ENCODE results near the gene NCOA7.

Gene NCOA7

DNA sequence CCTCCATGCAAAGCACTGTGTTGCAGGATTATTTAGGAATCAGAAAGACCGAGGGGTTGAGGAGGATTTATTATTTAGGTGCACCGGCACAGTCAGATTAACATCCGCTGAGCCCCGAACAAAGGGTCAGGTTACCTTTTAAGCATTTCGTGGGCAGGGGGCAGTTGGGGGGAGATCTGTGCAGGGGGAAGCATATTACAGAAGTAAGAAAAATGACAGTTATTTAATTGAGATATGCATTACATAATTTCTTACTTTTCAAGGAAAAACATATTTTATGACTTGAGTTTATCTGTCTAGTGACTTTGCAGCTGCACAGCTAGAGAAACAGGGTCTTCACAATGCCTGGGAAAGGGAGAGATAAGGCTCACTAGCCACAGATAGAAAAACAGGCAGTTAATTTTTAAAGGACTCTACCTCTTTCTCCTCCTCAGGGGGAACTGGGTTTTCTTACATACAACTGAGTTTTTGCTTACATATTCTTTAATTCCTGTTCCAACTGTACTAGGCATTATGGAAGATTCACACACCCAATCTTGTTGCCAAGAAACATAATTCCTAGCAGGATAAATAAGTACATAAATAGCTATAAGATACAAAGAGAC, 164.1 kb downstream of the NCOA7 start:
- DNase-seq (ENCODE audit: low read depth in 1 of 2, low spot score in 1 of 2), result no peak
- Histone ChIP-seq H3K27me3 (ENCODE audit: insufficient read depth, poor library complexity, severe bottlenecking) (no peaks in the 10 kb centered on the region), H3K27ac (replicated peaks) (no peak overlapping the region), H3K4me3 (replicated peaks; ENCODE audit: insufficient read depth, low read length) (no peak overlapping the region)
- TF ChIP-seq, protein P1, sequence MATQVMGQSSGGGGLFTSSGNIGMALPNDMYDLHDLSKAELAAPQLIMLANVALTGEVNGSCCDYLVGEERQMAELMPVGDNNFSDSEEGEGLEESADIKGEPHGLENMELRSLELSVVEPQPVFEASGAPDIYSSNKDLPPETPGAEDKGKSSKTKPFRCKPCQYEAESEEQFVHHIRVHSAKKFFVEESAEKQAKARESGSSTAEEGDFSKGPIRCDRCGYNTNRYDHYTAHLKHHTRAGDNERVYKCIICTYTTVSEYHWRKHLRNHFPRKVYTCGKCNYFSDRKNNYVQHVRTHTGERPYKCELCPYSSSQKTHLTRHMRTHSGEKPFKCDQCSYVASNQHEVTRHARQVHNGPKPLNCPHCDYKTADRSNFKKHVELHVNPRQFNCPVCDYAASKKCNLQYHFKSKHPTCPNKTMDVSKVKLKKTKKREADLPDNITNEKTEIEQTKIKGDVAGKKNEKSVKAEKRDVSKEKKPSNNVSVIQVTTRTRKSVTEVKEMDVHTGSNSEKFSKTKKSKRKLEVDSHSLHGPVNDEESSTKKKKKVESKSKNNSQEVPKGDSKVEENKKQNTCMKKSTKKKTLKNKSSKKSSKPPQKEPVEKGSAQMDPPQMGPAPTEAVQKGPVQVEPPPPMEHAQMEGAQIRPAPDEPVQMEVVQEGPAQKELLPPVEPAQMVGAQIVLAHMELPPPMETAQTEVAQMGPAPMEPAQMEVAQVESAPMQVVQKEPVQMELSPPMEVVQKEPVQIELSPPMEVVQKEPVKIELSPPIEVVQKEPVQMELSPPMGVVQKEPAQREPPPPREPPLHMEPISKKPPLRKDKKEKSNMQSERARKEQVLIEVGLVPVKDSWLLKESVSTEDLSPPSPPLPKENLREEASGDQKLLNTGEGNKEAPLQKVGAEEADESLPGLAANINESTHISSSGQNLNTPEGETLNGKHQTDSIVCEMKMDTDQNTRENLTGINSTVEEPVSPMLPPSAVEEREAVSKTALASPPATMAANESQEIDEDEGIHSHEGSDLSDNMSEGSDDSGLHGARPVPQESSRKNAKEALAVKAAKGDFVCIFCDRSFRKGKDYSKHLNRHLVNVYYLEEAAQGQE (IDR thresholded peaks at IDR 0.05; ENCODE audit: insufficient replicate concordance, low read depth), result no peak
- TF ChIP-seq SPI1 (IDR thresholded peaks at IDR 0.05; ENCODE audit: borderline replicate concordance, low read depth), result no peak
- no peak for TF ChIP-seq POLR2AphosphoS5 (IDR thresholded peaks at IDR 0.05; ENCODE audit: low read depth)
- TF ChIP-seq, protein P2, sequence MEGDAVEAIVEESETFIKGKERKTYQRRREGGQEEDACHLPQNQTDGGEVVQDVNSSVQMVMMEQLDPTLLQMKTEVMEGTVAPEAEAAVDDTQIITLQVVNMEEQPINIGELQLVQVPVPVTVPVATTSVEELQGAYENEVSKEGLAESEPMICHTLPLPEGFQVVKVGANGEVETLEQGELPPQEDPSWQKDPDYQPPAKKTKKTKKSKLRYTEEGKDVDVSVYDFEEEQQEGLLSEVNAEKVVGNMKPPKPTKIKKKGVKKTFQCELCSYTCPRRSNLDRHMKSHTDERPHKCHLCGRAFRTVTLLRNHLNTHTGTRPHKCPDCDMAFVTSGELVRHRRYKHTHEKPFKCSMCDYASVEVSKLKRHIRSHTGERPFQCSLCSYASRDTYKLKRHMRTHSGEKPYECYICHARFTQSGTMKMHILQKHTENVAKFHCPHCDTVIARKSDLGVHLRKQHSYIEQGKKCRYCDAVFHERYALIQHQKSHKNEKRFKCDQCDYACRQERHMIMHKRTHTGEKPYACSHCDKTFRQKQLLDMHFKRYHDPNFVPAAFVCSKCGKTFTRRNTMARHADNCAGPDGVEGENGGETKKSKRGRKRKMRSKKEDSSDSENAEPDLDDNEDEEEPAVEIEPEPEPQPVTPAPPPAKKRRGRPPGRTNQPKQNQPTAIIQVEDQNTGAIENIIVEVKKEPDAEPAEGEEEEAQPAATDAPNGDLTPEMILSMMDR (IDR thresholded peaks at IDR 0.05; ENCODE audit: insufficient read depth, low read length), result no peak
- TF ChIP-seq GABPA (IDR thresholded peaks at IDR 0.05; ENCODE audit: low read depth), result no peak

DNA sequence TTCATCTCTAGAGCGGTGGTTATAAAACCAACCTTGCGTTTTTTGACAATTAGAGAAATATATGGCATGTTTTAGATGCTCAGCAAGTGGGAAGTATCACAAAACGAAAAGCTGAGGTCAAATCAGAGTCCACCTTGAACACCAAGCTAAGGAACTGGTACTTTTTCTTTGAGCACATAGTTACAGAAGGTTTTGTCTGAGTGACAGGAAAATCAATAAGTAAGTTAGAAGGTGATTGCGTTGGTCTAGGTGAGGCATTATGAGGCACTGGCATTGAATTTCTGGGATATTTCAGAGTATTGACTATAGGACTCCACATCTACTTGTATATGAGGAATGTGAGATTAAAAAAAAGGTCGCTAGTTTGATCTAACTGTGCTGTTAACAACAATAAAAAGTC, 165.2 kb downstream of the NCOA7 start:
- H3K4me3 ChIP-seq (replicated peaks; ENCODE audit: insufficient read depth, low read length), result peak overlapping the region; percentile 8; the same call in 1 of the 2 replicates
- no peak for DNase-seq (ENCODE audit: low read depth in 1 of 2, low spot score in 1 of 2)
- TF ChIP-seq POLR2AphosphoS5 (IDR thresholded peaks at IDR 0.05; ENCODE audit: low read depth), result no peak
- TF ChIP-seq, protein P2 (IDR thresholded peaks at IDR 0.05; ENCODE audit: insufficient read depth, low read length), result no peak
- TF ChIP-seq, protein P1 (IDR thresholded peaks at IDR 0.05; ENCODE audit: insufficient replicate concordance, low read depth), result no peak
- TF ChIP-seq GABPA (IDR thresholded peaks at IDR 0.05; ENCODE audit: low read depth), result no peak
- TF ChIP-seq SPI1 (IDR thresholded peaks at IDR 0.05; ENCODE audit: borderline replicate concordance, low read depth), result no peak
- H3K27me3 ChIP-seq (ENCODE audit: insufficient read depth, poor library complexity, severe bottlenecking), result no peaks in the 10 kb centered on the region
- H3K27ac ChIP-seq (replicated peaks), result peak overlapping the region; percentile 85

DNA sequence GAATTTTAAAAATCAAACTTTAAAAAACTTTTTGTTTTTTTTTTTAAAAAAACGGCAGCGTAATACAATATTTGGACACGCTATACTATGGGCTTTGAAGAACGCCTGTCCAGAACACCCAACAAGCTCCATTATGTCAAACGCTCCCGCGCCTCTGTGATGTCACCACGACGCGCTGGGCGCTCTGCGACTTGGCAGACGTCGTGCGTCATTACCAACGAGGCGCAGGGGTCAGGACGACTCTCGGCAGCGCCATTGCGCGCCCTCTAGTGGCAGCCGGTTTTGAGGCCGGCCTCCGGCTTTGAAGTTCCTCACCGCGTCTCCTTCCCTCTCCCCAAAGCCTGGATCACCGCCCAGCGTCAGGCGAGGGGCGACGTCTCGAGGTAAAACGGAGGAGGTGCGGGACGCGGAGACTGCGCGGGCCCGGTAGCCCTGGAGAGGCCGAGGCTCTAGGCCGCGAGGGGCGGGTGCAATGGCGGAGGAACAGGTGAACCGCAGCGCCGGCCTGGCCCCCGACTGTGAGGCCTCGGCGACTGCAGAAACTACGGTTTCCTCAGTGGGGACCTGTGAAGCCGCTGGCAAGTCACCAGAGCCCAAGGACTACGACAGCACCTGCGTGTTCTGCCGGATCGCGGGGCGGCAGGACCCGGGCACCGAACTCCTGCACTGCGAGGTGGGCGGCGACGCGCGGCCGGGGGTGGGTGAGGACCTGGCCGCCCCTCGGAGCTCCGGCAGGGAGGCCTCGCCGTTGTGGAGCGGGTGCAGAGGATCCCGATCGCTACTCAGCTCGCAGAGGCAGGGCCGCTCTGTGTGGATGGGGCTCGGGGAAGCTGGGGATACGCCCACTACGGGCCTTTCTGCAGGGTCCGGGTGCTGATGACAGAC, 166.0 kb downstream of the NCOA7 start, which contains the start of gene HINT3:
Gene HINT3 (plus strand): TSS at position 265 of the 885 bp plus-strand sequence. CDS start 208 bp downstream, at position 473.
- DNase-seq (ENCODE audit: low read depth in 1 of 2, low spot score in 1 of 2), result peak; percentile 96 to 98
- H3K27ac ChIP-seq (replicated peaks), result peak within 1 kb of the TSS; percentile 85
- H3K27me3 ChIP-seq (ENCODE audit: insufficient read depth, poor library complexity, severe bottlenecking), result no peaks in the 10 kb centered on the region
- peak within 1 kb of the TSS; percentile 78 for H3K4me3 ChIP-seq (replicated peaks; ENCODE audit: insufficient read depth, low read length)
- TF ChIP-seq GABPA (IDR thresholded peaks at IDR 0.05; ENCODE audit: low read depth) (no peak), SPI1 (IDR thresholded peaks at IDR 0.05; ENCODE audit: borderline replicate concordance, low read depth) (peak; percentile 48; the same call in 1 of the 2 replicates), POLR2AphosphoS5 (IDR thresholded peaks at IDR 0.05; ENCODE audit: low read depth) (peak; percentile 90)
- TF ChIP-seq, protein P2 (IDR thresholded peaks at IDR 0.05; ENCODE audit: insufficient read depth, low read length), result peak; percentile 96
- TF ChIP-seq, protein P1 (IDR thresholded peaks at IDR 0.05; ENCODE audit: insufficient replicate concordance, low read depth), result no peak

Data from HL-60 (cell line).